GM12878 (cell line): ENCODE data around the gene PIGQ.

Experiments used
- LARP7 ChIP-seq: fragments of 450-650 bp; IDR thresholded peaks from 2 replicates; pipeline ENCODE4 v1.6.1; 2017; ENCODE audit warnings: mild to moderate bottlenecking
- RAD51 ChIP-seq: fragments of 450-650 bp; IDR thresholded peaks from 2 replicates; pipeline ENCODE4 v1.6.1; 2016; ENCODE audit warnings: moderate library complexity, mild to moderate bottlenecking, inconsistent platforms
- TF ChIP-seq, protein P1 (sequence below): fragments of 450-650 bp; IDR thresholded peaks from 2 replicates; pipeline ENCODE4 v1.6.1; 2016; ENCODE audit warnings: mild to moderate bottlenecking, moderate library complexity, borderline replicate concordance

DNA sequence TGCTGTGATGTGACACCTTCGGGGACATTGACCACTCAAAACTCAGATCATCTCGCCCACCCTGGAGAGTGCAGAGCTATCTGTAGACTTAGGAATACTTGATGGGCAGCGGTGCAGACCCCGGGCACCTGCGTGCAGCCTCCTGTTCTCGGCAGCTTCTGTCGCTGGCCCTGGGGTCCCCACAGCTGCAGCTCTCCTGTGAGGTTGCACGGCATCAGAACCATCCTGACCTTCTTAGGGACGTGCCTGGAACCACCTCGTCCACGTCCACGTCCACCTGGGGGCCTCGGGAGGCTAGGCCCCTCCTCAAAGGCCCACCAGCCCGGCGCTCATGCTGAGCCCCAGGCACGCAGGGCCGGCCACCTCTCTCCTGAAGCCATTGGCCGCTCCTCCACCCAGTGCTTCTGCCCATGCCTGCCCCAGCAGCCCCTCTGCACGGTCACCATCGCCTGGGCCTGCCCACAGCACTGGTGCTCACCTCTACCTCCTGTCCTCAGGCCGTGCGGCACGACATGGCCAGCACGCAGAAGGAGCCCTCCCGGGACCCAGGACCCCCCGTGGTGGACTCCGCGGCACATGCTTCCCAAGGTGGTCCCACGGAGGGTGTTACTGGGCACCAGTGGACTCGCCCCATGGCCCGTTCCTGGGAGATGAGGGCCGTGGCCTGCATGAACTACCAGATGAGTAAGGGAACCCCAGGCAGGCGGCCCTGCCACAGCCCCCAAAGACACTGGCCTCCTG lies 58.7 kb downstream of the PIGQ start:
- TF ChIP-seq LARP7 (no peak), RAD51 (no peak)
- TF ChIP-seq, protein P1, sequence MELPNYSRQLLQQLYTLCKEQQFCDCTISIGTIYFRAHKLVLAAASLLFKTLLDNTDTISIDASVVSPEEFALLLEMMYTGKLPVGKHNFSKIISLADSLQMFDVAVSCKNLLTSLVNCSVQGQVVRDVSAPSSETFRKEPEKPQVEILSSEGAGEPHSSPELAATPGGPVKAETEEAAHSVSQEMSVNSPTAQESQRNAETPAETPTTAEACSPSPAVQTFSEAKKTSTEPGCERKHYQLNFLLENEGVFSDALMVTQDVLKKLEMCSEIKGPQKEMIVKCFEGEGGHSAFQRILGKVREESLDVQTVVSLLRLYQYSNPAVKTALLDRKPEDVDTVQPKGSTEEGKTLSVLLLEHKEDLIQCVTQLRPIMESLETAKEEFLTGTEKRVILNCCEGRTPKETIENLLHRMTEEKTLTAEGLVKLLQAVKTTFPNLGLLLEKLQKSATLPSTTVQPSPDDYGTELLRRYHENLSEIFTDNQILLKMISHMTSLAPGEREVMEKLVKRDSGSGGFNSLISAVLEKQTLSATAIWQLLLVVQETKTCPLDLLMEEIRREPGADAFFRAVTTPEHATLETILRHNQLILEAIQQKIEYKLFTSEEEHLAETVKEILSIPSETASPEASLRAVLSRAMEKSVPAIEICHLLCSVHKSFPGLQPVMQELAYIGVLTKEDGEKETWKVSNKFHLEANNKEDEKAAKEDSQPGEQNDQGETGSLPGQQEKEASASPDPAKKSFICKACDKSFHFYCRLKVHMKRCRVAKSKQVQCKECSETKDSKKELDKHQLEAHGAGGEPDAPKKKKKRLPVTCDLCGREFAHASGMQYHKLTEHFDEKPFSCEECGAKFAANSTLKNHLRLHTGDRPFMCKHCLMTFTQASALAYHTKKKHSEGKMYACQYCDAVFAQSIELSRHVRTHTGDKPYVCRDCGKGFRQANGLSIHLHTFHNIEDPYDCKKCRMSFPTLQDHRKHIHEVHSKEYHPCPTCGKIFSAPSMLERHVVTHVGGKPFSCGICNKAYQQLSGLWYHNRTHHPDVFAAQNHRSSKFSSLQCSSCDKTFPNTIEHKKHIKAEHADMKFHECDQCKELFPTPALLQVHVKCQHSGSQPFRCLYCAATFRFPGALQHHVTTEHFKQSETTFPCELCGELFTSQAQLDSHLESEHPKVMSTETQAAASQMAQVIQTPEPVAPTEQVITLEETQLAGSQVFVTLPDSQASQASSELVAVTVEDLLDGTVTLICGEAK: no peak
